Psoas muscle (tissue), 8 donors: Measurements from ENCODE around the gene TFB1M. TPM values are rescaled to one million over a fixed set of nuclear protein-coding genes. Genes with fewer than 3 reads are reported as not detected.
A peak's percentile ranks its signal among the peaks of the same experiment; 100 is the strongest.

Experiments
- ATAC-seq, 4 donors: fragments of 200-7000 bp; cut with Tn5 transposase; one replicate each; pipeline ENCODE4 v1.9.1; 2020; ENCODE audit warnings: moderate library complexity in 3 of 4, mild to moderate bottlenecking in 2 of 4
- DNase-seq, 2 donors: peaks; one replicate each; pipeline ENCODE4 v3.0.0-alpha.2; 2020
- H3K27ac ChIP-seq: fragments of 200-600 bp; one replicate; pipeline ENCODE4 v1.8.0; 2022
- H3K27me3 ChIP-seq, 3 donors: fragments of 200-600 bp in 1 of 3; one replicate each; pipeline versions ENCODE4 v1.6.1 to v1.8.0; 2013 to 2022; ENCODE audit warnings: low read length in 2 of 3, mild to moderate bottlenecking in 2 of 3, moderate library complexity in 1 of 3; ENCODE audit not compliant: insufficient read depth in 3 of 3
- H3K36me3 ChIP-seq, 2 donors: fragments of 200-600 bp in 1 of 2; one replicate each; pipeline versions ENCODE4 v1.6.1 to v1.8.0; 2013 to 2022; ENCODE audit warnings: low read depth in 1 of 2, mild to moderate bottlenecking in 1 of 2, moderate library complexity in 1 of 2; ENCODE audit not compliant: insufficient read depth in 1 of 2
- H3K4me1 ChIP-seq: fragments of 200-600 bp; one replicate; pipeline ENCODE4 v1.8.0; 2022
- H3K4me3 ChIP-seq: fragments of 200-600 bp; one replicate; pipeline ENCODE4 v1.8.0; 2022; ENCODE audit warnings: mild to moderate bottlenecking
- H3K9me3 ChIP-seq: fragments of 200-600 bp; one replicate; pipeline ENCODE4 v1.8.0; 2022
- CTCF ChIP-seq: fragments of 200-600 bp; IDR thresholded peaks from one replicate; pipeline ENCODE4 v1.8.0; 2022; ENCODE audit warnings: antibody characterized with exemption
- WGBS, 3 donors: extraction: QIAGEN DNeasy Blood & Tissue Kit; methylation state at CpG; one replicate each; pipeline versions ENCODE4 v1.1.6 to v1.1.7; 2013; 5-methylcytosine and 5-hydroxymethylcytosine counted together
- intact Hi-C, 2 donors: fragments of 100-400 bp; cut with DNase I; formaldehyde crosslinking; loops; one replicate each; pipeline versions ENCODE4 v1.11.0 to v1.14.2; 2022
- polyA plus RNA-seq, 3 donors: library from polyadenylated mRNA; stranded (reverse); fragments of 200-250 nt; gene quantifications; one replicate each; pipeline ENCODE4 v1.2.3, GENCODE V29; 2013
- total RNA-seq, 4 donors: library from RNA; stranded (reverse); fragmentation: NEBNext Ultra II Directional in 2 of 4; extraction: Animal tissue kit (Norgen Biotek cat#: 25700) in 2 of 4; gene quantifications; one replicate each; pipeline versions ENCODE4 v1.2.1 to v1.2.4, GENCODE V29; 2021 to 2023
- donor health status: healthy with polysubstance abuse.
- donor health status: DM: no; HTN: no; CAD: no; lungs with moderate emphysema.
- donor health status: Bipolar disorder and iron deficiency.
- donor health status: healthy.
- donor health status: DM: yes; HTN: yes; CAD: no.
- donor health status: DM: no; HTN: no; CAD: no.
- donor health status: DM: no; HTN: no; CAD: no.
- donor health status: DM: yes; HTN: yes; CAD: no.

The TFB1M gene
- total and polyA plus RNA-seq, 7 donors: 7.2 to 25.9 (median 17.8) TPM

- H3K36me3 ChIP-seq: no peaks in the 10 kb centered on the region
- peaks cover 14% of the 10 kb centered on the region for H3K9me3 ChIP-seq
- WGBS, 3 donors: 64 to 80% (median 71%) methylated on average over 1 of the region's 1 CpG
- intact Hi-C loops: no loop called here
- no peak overlapping the region for H3K4me3 ChIP-seq
- H3K4me1 ChIP-seq: no peaks in the 10 kb centered on the region
- ATAC-seq (no peak), DNase-seq (no peak)
- H3K27ac ChIP-seq: no peak overlapping the region
- H3K27me3 ChIP-seq: no peaks in the 10 kb centered on the region
- no peak for TF ChIP-seq CTCF
These were observed 33.5 kb upstream of the TFB1M start for GRCh38 chr6:155347800-155348199.

DNA sequence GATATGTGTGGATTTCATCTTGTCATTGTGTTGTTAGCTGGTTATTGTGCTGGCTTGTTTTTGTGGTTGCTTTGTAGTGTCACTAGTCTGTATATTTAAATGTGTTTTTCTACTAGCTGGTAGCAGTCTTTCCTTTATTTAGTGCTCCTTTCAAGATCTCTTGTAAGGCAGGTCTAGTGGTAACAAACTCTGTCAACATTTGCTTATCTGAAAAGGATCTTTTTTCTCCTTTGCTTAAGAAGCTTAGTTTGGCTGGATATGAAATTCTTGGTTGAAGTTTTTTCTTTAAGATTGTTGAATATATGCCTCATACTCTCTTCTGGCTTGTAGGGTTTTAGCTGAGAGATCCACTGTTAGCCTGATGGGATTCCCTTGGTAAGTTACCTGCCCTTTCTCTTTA is 32.7 kb upstream of the TFB1M start:
- H3K4me1 ChIP-seq: no peaks in the 10 kb centered on the region
- no peak for TF ChIP-seq CTCF
- H3K4me3 ChIP-seq: no peak overlapping the region
- H3K27ac ChIP-seq: no peak overlapping the region
- intact Hi-C loops: no loop called here
- ATAC-seq (no peak), DNase-seq (no peak)
- H3K9me3 ChIP-seq: peaks cover 14% of the 10 kb centered on the region
- H3K27me3 ChIP-seq: no peaks in the 10 kb centered on the region
- no peaks in the 10 kb centered on the region for H3K36me3 ChIP-seq

- TF ChIP-seq CTCF: no peak
- intact Hi-C loops: no loop called here
These were observed 30.2 kb upstream of the TFB1M start for GRCh38 chr6:155344341-155345006.

DNA sequence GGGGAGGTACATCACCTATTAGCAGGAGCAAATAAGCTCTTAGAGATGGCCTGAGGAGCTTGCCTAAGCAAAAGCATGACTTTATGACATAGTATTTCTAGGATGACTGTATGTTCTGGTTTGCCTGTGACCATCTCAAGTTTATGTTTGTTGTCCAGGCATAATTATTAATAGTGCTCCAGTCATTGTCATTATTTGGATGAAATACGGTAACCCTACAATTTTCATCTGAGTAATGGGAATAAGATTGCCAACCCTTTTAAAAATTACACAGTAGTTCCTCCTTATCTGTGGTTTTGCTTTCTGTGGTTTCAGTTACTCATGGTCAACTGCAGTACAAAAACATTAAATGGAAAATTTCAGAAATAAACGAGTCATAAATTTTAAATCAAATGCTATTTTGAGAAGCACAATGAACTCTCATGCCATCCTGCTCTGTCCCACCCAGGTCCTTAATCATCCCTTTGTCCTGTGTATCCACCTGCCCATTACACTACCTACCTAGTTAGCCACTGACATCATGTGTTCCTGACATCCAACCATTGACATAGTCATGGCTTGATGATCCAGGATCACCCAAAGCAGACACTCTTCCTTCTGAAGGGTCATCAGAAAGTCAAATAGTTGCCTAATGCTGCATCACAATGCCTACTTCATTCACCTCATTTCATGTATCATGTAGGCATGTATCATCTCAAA is 27.0 kb upstream of the TFB1M start:
- H3K27ac ChIP-seq: no peak overlapping the region
- no peak overlapping the region for H3K4me3 ChIP-seq
- intact Hi-C loops: no loop called here
- peaks cover 20% of the 10 kb centered on the region for H3K9me3 ChIP-seq
- no peaks in the 10 kb centered on the region for H3K27me3 ChIP-seq
- ATAC-seq (peak in 1 of 4 donors; percentile 47), DNase-seq (no peak)
- WGBS, 3 donors: 79 to 87% (median 83%) methylated on average over 2 of the region's 2 CpGs
- H3K36me3 ChIP-seq: no peaks in the 10 kb centered on the region
- TF ChIP-seq CTCF: no peak
- no peaks in the 10 kb centered on the region for H3K4me1 ChIP-seq

More at GRCh38 chr6:155344341-155345006, 30.2 kb upstream of the TFB1M start:
- no peak overlapping the region for H3K4me3 ChIP-seq
- H3K9me3 ChIP-seq: peaks cover 19% of the 10 kb centered on the region
- WGBS, 3 donors: 95 to 97% (median 96%) methylated on average over 2 of the region's 2 CpGs
- H3K36me3 ChIP-seq: no peaks in the 10 kb centered on the region
- H3K27me3 ChIP-seq: no peaks in the 10 kb centered on the region
- no peaks in the 10 kb centered on the region for H3K4me1 ChIP-seq
- ATAC-seq (no peak), DNase-seq (no peak)
- no peak overlapping the region for H3K27ac ChIP-seq
